ENCODE data around the gene FAM210A. TPM values are rescaled to one million over a fixed set of nuclear protein-coding genes. Genes with fewer than 3 reads are reported as not detected.

Gene FAM210A
- total and polyA plus RNA-seq, 2 experiments from 2014 or later = 17.2 to 17.9 TPM

DNA sequence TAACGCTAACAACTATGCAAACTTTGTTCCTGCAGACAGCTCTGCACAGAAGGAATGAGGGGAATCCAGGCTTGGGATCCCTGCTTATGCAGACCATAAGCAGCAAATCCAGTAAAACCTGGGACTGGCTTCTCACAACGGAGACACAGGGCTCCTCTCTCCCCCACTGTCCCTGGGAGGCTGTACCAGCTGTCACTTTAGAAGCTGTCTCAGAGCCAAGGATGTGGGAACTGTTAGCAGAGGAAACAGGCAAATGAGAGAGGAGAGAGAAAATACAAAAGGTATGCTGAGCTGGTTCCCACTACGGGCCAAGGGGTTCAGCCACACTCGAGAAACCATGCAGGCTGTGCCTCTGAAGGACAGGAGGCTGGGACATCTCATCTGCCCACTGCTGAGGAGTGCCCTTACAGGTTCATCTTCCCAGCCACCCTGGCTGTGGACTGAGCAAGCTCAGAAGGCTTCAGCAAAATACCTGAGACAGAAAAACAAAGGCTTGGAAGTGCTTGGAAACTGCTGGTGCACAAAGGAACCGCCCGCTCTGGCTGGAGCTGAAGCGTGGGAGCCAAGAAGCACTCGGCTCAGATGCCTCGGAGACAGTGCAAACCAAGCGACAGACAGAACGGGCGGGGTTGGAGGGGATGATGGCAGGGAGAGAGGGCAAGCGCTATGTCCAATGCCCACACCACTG is 72.5 kb downstream of the FAM210A start:
- peak; percentile 64 for ATAC-seq
- Histone ChIP-seq H3K27ac (ENCODE audit: low read depth) (no peak overlapping the region), H3K4me3 (no peak overlapping the region), H2AFZ (no peak overlapping the region; the same call in 1 of the 2 replicates), H3K79me2 (replicated peaks; ENCODE audit: insufficient read depth) (no peaks in the 10 kb centered on the region), H3K27me3 (ENCODE audit: insufficient read depth) (no peaks in the 10 kb centered on the region), H3K9me2 (ENCODE audit: insufficient read depth) (no peaks in the 10 kb centered on the region), H3K4me1 (ENCODE audit: insufficient read depth) (no peaks in the 10 kb centered on the region; the same call in 1 of the 2 replicates), H3F3A (replicated peaks; ENCODE audit: low read depth) (no peaks in the 10 kb centered on the region), H3K4me2 (no peak overlapping the region), H3K36me3 (ENCODE audit: insufficient read depth) (no peaks in the 10 kb centered on the region), H4K20me1 (replicated peaks; ENCODE audit: insufficient read depth) (no peaks in the 10 kb centered on the region)
- H3K27ac Mint-ChIP-seq = no peak overlapping the region
- H3K9me3 Mint-ChIP-seq = no peaks in the 10 kb centered on the region
- peak; percentile 30 for DNase-seq (ENCODE audit: low spot score)
- H3K4me3 Mint-ChIP-seq = no peak overlapping the region
- TF ChIP-seq EZH2phosphoT487 (IDR thresholded peaks at IDR 0.05; ENCODE audit: unreplicated experiment) = no peak
- H3K27me3 Mint-ChIP-seq (ENCODE audit: insufficient read depth, low read depth, poor library complexity) = peaks cover 6% of the 10 kb centered on the region
- peaks cover 14% of the 10 kb centered on the region for H3K4me1 Mint-ChIP-seq
- H3K36me3 Mint-ChIP-seq (ENCODE audit: low read depth) = no peaks in the 10 kb centered on the region

DNA sequence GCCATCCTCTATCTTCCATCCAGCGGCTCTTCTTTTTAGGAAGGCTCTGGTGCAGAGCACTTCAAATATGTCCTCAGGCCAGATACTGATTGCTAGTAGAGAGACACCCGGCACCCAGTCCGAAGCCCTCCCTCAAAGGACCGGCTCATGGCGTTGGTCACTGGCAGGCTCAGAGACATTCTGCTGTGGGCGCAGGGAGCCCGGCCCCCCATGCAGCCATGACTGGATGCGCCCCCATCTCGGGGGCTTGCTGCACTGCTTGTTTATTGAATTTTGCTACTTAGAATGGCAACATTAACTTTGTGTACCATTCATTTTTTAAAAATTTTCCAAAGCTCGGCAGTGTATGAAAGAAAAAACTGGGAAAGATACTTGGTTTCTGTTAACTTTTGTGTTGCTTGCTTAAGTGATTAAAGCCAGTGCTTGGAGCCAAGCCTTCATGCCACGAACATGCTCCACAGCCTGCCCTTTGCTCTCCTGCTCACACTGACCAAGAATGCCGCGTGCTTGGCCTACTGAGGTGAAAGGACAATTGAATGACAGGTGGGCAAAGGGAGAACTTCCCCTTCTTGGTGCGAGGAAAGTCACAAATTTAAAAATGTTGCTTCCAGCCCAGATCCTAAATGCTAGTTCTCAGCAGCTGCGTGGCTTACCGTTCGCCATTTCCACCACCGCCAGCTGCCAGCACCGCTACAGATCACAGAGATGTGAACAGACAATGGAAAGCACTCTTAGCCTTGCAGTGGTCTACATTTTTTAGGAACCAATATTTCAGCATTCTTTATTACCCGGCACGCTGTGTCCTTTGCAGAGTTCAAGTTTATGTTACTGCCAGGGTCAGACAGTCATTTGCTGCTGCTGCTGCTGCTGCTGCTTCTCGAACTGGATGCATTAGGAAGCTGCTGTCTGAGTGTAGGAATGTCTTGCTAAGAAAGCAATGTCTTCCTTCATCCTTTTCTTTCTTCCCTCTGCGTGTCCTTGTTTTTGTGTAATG is 76.7 kb downstream of the FAM210A start:
- Histone ChIP-seq H3K27me3 (ENCODE audit: insufficient read depth) (no peaks in the 10 kb centered on the region), H2AFZ (no peak overlapping the region), H3K9me2 (ENCODE audit: insufficient read depth) (no peaks in the 10 kb centered on the region), H3K4me3 (no peak overlapping the region), H4K20me1 (replicated peaks; ENCODE audit: insufficient read depth) (no peaks in the 10 kb centered on the region), H3K4me1 (ENCODE audit: insufficient read depth) (no peaks in the 10 kb centered on the region), H3F3A (replicated peaks; ENCODE audit: low read depth) (no peaks in the 10 kb centered on the region), H3K36me3 (ENCODE audit: insufficient read depth) (no peaks in the 10 kb centered on the region), H3K79me2 (replicated peaks; ENCODE audit: insufficient read depth) (no peaks in the 10 kb centered on the region), H3K27ac (ENCODE audit: low read depth) (no peak overlapping the region), H3K4me2 (no peak overlapping the region)
- Mint-ChIP-seq H3K36me3 (ENCODE audit: low read depth) (no peaks in the 10 kb centered on the region), H3K27me3 (ENCODE audit: insufficient read depth, low read depth, poor library complexity) (peaks cover 6% of the 10 kb centered on the region), H3K9me3 (no peaks in the 10 kb centered on the region), H3K27ac (no peak overlapping the region), H3K4me3 (no peak overlapping the region), H3K4me1 (peaks cover 11% of the 10 kb centered on the region)
- ATAC-seq (no peak), DNase-seq (ENCODE audit: low spot score) (no peak)
- TF ChIP-seq, protein P1, sequence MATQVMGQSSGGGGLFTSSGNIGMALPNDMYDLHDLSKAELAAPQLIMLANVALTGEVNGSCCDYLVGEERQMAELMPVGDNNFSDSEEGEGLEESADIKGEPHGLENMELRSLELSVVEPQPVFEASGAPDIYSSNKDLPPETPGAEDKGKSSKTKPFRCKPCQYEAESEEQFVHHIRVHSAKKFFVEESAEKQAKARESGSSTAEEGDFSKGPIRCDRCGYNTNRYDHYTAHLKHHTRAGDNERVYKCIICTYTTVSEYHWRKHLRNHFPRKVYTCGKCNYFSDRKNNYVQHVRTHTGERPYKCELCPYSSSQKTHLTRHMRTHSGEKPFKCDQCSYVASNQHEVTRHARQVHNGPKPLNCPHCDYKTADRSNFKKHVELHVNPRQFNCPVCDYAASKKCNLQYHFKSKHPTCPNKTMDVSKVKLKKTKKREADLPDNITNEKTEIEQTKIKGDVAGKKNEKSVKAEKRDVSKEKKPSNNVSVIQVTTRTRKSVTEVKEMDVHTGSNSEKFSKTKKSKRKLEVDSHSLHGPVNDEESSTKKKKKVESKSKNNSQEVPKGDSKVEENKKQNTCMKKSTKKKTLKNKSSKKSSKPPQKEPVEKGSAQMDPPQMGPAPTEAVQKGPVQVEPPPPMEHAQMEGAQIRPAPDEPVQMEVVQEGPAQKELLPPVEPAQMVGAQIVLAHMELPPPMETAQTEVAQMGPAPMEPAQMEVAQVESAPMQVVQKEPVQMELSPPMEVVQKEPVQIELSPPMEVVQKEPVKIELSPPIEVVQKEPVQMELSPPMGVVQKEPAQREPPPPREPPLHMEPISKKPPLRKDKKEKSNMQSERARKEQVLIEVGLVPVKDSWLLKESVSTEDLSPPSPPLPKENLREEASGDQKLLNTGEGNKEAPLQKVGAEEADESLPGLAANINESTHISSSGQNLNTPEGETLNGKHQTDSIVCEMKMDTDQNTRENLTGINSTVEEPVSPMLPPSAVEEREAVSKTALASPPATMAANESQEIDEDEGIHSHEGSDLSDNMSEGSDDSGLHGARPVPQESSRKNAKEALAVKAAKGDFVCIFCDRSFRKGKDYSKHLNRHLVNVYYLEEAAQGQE (IDR thresholded peaks at IDR 0.05; ENCODE audit: unreplicated experiment) = no peak
- TF ChIP-seq JUNB (IDR thresholded peaks at IDR 0.05; ENCODE audit: unreplicated experiment) = no peak
- TF ChIP-seq POLR2AphosphoS5 (IDR thresholded peaks at IDR 0.05; ENCODE audit: low read depth) = no peak
- TF ChIP-seq ZNF331 (CRISPR knock-in tag; IDR thresholded peaks at IDR 0.05; ENCODE audit: low read depth) = no peak
- no peak for TF ChIP-seq EZH2phosphoT487 (IDR thresholded peaks at IDR 0.05; ENCODE audit: unreplicated experiment)
- TF ChIP-seq ZNF114 (CRISPR knock-in tag; IDR thresholded peaks at IDR 0.05) = no peak
- TF ChIP-seq NANOG (IDR thresholded peaks at IDR 0.05; ENCODE audit: borderline replicate concordance) = no peak
- TF ChIP-seq, protein P2, sequence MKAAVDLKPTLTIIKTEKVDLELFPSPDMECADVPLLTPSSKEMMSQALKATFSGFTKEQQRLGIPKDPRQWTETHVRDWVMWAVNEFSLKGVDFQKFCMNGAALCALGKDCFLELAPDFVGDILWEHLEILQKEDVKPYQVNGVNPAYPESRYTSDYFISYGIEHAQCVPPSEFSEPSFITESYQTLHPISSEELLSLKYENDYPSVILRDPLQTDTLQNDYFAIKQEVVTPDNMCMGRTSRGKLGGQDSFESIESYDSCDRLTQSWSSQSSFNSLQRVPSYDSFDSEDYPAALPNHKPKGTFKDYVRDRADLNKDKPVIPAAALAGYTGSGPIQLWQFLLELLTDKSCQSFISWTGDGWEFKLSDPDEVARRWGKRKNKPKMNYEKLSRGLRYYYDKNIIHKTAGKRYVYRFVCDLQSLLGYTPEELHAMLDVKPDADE (IDR thresholded peaks at IDR 0.05) = no peak
- TF ChIP-seq STAT1 (IDR thresholded peaks at IDR 0.05; ENCODE audit: unreplicated experiment) = no peak

Measured in GM23338 (cell line).